Skeletal muscle satellite cell (primary cell): ENCODE data around the gene NAPG.

Source experiments
- H3K27me3 ChIP-seq: 2 replicates; pipeline ENCODE4 v1.7.0; 2013; ENCODE audit warnings: low read length; ENCODE audit not compliant: control insufficient read depth, insufficient read depth
- H3K36me3 ChIP-seq: 2 replicates; pipeline ENCODE4 v1.7.0; 2013; ENCODE audit warnings: mild to moderate bottlenecking, control low read depth, low read length; ENCODE audit not compliant: insufficient read depth
- H3K4me1 ChIP-seq: 2 replicates; pipeline ENCODE4 v1.7.0; 2013; ENCODE audit warnings: low read length; ENCODE audit not compliant: control insufficient read depth, insufficient read depth
- H3K4me2 ChIP-seq: 2 replicates; pipeline ENCODE4 v1.7.0; 2013; ENCODE audit warnings: mild to moderate bottlenecking, low read length
- H3K4me3 ChIP-seq: 2 replicates; pipeline ENCODE4 v1.7.0; 2013; ENCODE audit warnings: low read length
- H3K9ac ChIP-seq: 2 replicates; pipeline ENCODE4 v1.7.0; 2013; ENCODE audit warnings: mild to moderate bottlenecking, low read depth, low read length, moderate library complexity
- H3K9me3 ChIP-seq: replicated peaks from 2 replicates; pipeline ENCODE4 v1.7.0; 2013; ENCODE audit warnings: mild to moderate bottlenecking, control low read depth, low read length

Gene NAPG

GRCh38 chr18:10515456-10515855 is 10.4 kb upstream of the NAPG start:
- Histone ChIP-seq H3K9me3 (no peaks in the 10 kb centered on the region), H3K36me3 (no peaks in the 10 kb centered on the region), H3K27me3 (peaks cover 61% of the 10 kb centered on the region), H3K9ac (no peak overlapping the region), H3K4me1 (peaks cover 15% of the 10 kb centered on the region), H3K4me3 (no peak overlapping the region), H3K4me2 (no peak overlapping the region)

GRCh38 chr18:10516078-10516477 is 9.7 kb upstream of the NAPG start:
- Histone ChIP-seq H3K4me2 (no peak overlapping the region), H3K27me3 (peaks cover 61% of the 10 kb centered on the region), H3K9ac (no peak overlapping the region), H3K4me1 (peaks cover 15% of the 10 kb centered on the region), H3K4me3 (no peak overlapping the region), H3K36me3 (no peaks in the 10 kb centered on the region), H3K9me3 (no peaks in the 10 kb centered on the region)

- H3K9ac ChIP-seq = no peak overlapping the region
- H3K36me3 ChIP-seq = no peaks in the 10 kb centered on the region
- peaks cover 15% of the 10 kb centered on the region for H3K4me1 ChIP-seq
- H3K4me3 ChIP-seq = no peak overlapping the region
- H3K4me2 ChIP-seq = peak overlapping the region; percentile 13
- H3K27me3 ChIP-seq = peaks cover 53% of the 10 kb centered on the region
- no peaks in the 10 kb centered on the region for H3K9me3 ChIP-seq
Observed at GRCh38 chr18:10518595-10519255, 7.1 kb upstream of the NAPG start.

GRCh38 chr18:10519366-10519765 is 6.5 kb upstream of the NAPG start:
- no peak overlapping the region for H3K9ac ChIP-seq
- H3K4me1 ChIP-seq = peaks cover 15% of the 10 kb centered on the region
- no peaks in the 10 kb centered on the region for H3K36me3 ChIP-seq
- H3K9me3 ChIP-seq = no peaks in the 10 kb centered on the region
- peak overlapping the region; percentile 47 for H3K4me2 ChIP-seq
- peaks cover 47% of the 10 kb centered on the region for H3K27me3 ChIP-seq
- H3K4me3 ChIP-seq = no peak overlapping the region

- Histone ChIP-seq H3K4me1 (peaks cover 19% of the 10 kb centered on the region), H3K4me2 (peak overlapping the region; percentile 47), H3K9ac (no peak overlapping the region), H3K36me3 (no peaks in the 10 kb centered on the region), H3K4me3 (peak overlapping the region; percentile 11), H3K27me3 (peaks cover 44% of the 10 kb centered on the region), H3K9me3 (no peaks in the 10 kb centered on the region)
Observed at GRCh38 chr18:10519999-10520935, 5.6 kb upstream of the NAPG start.

GRCh38 chr18:10521566-10521965 is 4.3 kb upstream of the NAPG start:
- no peaks in the 10 kb centered on the region for H3K9me3 ChIP-seq
- no peak overlapping the region for H3K9ac ChIP-seq
- H3K4me2 ChIP-seq = no peak overlapping the region
- no peak overlapping the region for H3K4me3 ChIP-seq
- no peaks in the 10 kb centered on the region for H3K36me3 ChIP-seq
- peaks cover 31% of the 10 kb centered on the region for H3K27me3 ChIP-seq
- H3K4me1 ChIP-seq = peaks cover 23% of the 10 kb centered on the region

- Histone ChIP-seq H3K4me2 (no peak overlapping the region), H3K36me3 (no peaks in the 10 kb centered on the region), H3K9ac (no peak overlapping the region), H3K4me1 (peaks cover 27% of the 10 kb centered on the region), H3K27me3 (peaks cover 21% of the 10 kb centered on the region), H3K4me3 (no peak overlapping the region), H3K9me3 (no peaks in the 10 kb centered on the region)
Observed at GRCh38 chr18:10522574-10522973, 3.3 kb upstream of the NAPG start.

GRCh38 chr18:10523544-10523943 is 2.3 kb upstream of the NAPG start:
- Histone ChIP-seq H3K4me1 (peaks cover 24% of the 10 kb centered on the region), H3K9me3 (no peaks in the 10 kb centered on the region), H3K27me3 (peaks cover 13% of the 10 kb centered on the region), H3K36me3 (no peaks in the 10 kb centered on the region), H3K4me2 (no peak overlapping the region), H3K4me3 (no peak overlapping the region), H3K9ac (no peak overlapping the region)

GRCh38 chr18:10524507-10525370 is 1.1 kb upstream of the NAPG start:
- H3K9ac ChIP-seq = peak overlapping the region; percentile 97
- peak overlapping the region; percentile 99 for H3K4me2 ChIP-seq
- no peaks in the 10 kb centered on the region for H3K36me3 ChIP-seq
- peak overlapping the region; percentile 100 for H3K4me3 ChIP-seq
- H3K4me1 ChIP-seq = peaks cover 14% of the 10 kb centered on the region
- H3K27me3 ChIP-seq = peaks cover 5% of the 10 kb centered on the region
- H3K9me3 ChIP-seq = no peaks in the 10 kb centered on the region

GRCh38 chr18:10525371-10525691 is 496 bp upstream of the NAPG start:
- H3K27me3 ChIP-seq = peaks cover 5% of the 10 kb centered on the region

GRCh38 chr18:10526561-10526949 is 728 bp downstream of the NAPG start:
- no peaks in the 10 kb centered on the region for H3K36me3 ChIP-seq
- H3K4me2 ChIP-seq = peak overlapping the region; percentile 99
- peaks cover 26% of the 10 kb centered on the region for H3K4me1 ChIP-seq
- no peaks in the 10 kb centered on the region for H3K9me3 ChIP-seq
- H3K27me3 ChIP-seq = peaks cover 3% of the 10 kb centered on the region
- H3K4me3 ChIP-seq = peak overlapping the region; percentile 100
- H3K9ac ChIP-seq = peak overlapping the region; percentile 97

More at GRCh38 chr18:10525371-10525691, 496 bp upstream of the NAPG start:
- H3K9me3 ChIP-seq = no peaks in the 10 kb centered on the region
- peak overlapping the region; percentile 100 for H3K4me3 ChIP-seq
- H3K36me3 ChIP-seq = no peaks in the 10 kb centered on the region
- peak overlapping the region; percentile 97 for H3K9ac ChIP-seq
- H3K4me1 ChIP-seq = peaks cover 17% of the 10 kb centered on the region
- H3K4me2 ChIP-seq = peak overlapping the region; percentile 99
